ENCODE data around the gene SLAMF9. TPM values are rescaled to one million over a fixed set of nuclear protein-coding genes. Genes with fewer than 3 reads are reported as not detected.

The SLAMF9 gene
- total RNA-seq, 1 experiment from 2014 or later: not detected

DNA sequence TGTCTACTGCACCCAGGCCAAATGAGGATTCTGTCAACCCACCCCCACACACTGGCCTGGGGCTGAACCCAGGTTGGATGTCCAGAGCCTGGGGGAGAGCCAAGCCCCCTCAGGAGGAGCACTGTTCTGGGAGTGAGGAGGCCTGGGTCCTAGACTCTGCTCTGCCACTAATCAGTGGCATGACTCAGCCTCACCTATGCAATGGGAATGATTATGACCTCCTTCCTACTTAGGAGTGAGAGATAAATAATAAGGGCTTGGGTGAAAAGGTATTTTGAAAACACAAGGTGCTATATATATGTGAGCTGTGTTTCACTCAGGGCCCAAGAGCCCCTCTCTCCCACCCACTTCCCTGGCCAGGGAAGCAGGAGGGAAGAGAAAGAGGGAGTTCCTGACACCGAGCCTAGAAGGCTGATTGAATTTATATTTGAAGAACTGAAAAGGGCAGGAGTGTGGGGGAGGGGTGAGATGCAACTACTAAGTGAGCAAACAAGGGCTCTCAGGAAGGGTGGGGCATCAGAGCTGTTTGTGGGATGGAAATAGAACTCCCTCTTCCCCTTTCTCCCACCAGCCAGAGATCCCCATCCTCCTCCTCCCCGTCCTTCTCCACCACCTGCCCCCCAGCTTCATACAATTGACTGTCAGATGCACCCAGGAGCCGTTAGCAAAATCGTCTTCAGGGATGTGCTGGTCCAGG is 16.8 kb downstream of the SLAMF9 start:
- DNase-seq (ENCODE audit: low read depth, low spot score): no peak
- H3K27me3 ChIP-seq (ENCODE audit: control insufficient read depth, insufficient read depth, low read length): no peaks in the 10 kb centered on the region
- TF ChIP-seq, protein P1, sequence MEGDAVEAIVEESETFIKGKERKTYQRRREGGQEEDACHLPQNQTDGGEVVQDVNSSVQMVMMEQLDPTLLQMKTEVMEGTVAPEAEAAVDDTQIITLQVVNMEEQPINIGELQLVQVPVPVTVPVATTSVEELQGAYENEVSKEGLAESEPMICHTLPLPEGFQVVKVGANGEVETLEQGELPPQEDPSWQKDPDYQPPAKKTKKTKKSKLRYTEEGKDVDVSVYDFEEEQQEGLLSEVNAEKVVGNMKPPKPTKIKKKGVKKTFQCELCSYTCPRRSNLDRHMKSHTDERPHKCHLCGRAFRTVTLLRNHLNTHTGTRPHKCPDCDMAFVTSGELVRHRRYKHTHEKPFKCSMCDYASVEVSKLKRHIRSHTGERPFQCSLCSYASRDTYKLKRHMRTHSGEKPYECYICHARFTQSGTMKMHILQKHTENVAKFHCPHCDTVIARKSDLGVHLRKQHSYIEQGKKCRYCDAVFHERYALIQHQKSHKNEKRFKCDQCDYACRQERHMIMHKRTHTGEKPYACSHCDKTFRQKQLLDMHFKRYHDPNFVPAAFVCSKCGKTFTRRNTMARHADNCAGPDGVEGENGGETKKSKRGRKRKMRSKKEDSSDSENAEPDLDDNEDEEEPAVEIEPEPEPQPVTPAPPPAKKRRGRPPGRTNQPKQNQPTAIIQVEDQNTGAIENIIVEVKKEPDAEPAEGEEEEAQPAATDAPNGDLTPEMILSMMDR (IDR thresholded peaks at IDR 0.05): no peak
- no peak for TF ChIP-seq SIN3A (IDR thresholded peaks at IDR 0.05; ENCODE audit: borderline replicate concordance, insufficient read depth, low read depth, low read length)
- TF ChIP-seq POLR2AphosphoS5 (IDR thresholded peaks at IDR 0.05; ENCODE audit: low read depth, low read length): no peak
- TF ChIP-seq, protein P2, sequence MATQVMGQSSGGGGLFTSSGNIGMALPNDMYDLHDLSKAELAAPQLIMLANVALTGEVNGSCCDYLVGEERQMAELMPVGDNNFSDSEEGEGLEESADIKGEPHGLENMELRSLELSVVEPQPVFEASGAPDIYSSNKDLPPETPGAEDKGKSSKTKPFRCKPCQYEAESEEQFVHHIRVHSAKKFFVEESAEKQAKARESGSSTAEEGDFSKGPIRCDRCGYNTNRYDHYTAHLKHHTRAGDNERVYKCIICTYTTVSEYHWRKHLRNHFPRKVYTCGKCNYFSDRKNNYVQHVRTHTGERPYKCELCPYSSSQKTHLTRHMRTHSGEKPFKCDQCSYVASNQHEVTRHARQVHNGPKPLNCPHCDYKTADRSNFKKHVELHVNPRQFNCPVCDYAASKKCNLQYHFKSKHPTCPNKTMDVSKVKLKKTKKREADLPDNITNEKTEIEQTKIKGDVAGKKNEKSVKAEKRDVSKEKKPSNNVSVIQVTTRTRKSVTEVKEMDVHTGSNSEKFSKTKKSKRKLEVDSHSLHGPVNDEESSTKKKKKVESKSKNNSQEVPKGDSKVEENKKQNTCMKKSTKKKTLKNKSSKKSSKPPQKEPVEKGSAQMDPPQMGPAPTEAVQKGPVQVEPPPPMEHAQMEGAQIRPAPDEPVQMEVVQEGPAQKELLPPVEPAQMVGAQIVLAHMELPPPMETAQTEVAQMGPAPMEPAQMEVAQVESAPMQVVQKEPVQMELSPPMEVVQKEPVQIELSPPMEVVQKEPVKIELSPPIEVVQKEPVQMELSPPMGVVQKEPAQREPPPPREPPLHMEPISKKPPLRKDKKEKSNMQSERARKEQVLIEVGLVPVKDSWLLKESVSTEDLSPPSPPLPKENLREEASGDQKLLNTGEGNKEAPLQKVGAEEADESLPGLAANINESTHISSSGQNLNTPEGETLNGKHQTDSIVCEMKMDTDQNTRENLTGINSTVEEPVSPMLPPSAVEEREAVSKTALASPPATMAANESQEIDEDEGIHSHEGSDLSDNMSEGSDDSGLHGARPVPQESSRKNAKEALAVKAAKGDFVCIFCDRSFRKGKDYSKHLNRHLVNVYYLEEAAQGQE (IDR thresholded peaks at IDR 0.05; ENCODE audit: insufficient read depth in 1 of 2, low read depth in 2 of 2, low read length in 1 of 2): no peak
- no peak for TF ChIP-seq TCF7L2 (IDR thresholded peaks at IDR 0.05; ENCODE audit: low read depth, low read length)
- H3K9me3 ChIP-seq (ENCODE audit: control insufficient read depth, insufficient read depth, low read depth, low read length): no peaks in the 10 kb centered on the region
- no peak overlapping the region for H3K4me3 ChIP-seq (ENCODE audit: low read depth in 2 of 2, low read length in 2 of 2)
- intact Hi-C loops (cut with micrococcal nuclease; ENCODE audit: unreplicated experiment) (no loop called here), in situ Hi-C loops (cut with HindIII; ENCODE audit: low pct_unique_long_range_greater_than_20kb, low sequenced_read_pairs) (no loop called here)
- no TSS peak for BruUV-seq (replicated peaks)
- POLR2A ChIA-PET: no interaction called here
- peaks cover 17% of the 10 kb centered on the region for H3K4me1 ChIP-seq (ENCODE audit: control insufficient read depth, insufficient read depth, low read length)
- ATAC-seq: no peak
- CTCF ChIA-PET: interaction anchor here (2.1 to 2.3 kb wide), 2 partner anchors 70 kb away, joined by 12 to 14 read pairs; no protein-coding TSS in a partner anchor
- H3K36me3 ChIP-seq (ENCODE audit: control insufficient read depth, insufficient read depth, low read length): no peaks in the 10 kb centered on the region
- no peak overlapping the region for H3K27ac ChIP-seq (ENCODE audit: low read length)

DNA sequence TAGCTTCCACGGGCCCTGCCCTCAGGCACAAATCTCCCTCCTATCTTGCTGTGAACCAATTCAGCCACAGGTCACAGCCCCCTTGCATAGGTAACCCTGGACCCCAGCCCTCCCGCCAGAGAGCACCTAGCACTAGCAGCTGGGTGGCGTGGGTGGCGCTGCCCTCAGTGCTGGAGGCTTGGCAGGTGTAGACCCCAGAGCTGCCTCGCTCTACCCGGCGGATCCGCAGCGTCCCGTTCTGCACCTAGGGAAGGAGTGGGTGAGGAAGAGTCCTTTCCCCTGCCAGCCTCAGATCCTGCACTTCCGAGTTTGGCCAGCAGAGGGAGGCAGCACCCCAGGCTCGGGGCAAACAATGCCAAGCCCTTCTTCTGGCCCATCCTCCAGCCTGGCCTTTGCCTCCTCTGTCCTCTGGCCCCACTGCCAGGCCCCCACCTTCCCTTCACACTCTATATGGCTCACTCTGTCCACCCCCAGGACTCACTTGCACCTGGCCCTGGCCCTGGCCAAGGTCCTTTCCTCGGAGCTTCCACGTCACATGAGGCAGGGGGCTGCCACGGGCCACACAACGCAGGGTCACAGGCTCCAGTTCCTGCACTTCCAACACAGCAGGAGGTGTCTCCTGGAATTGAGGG is 17.6 kb downstream of the SLAMF9 start:
- in situ Hi-C loops (cut with HindIII; ENCODE audit: low pct_unique_long_range_greater_than_20kb, low sequenced_read_pairs) (no loop called here), intact Hi-C loops (cut with micrococcal nuclease; ENCODE audit: unreplicated experiment) (loop anchor here (1.0 kb wide), 1 partner anchor 70 kb away; no protein-coding TSS in a partner anchor)
- POLR2A ChIA-PET: no interaction called here
- peaks cover 17% of the 10 kb centered on the region for H3K4me1 ChIP-seq (ENCODE audit: control insufficient read depth, insufficient read depth, low read length)
- peak; percentile 60 for DNase-seq (ENCODE audit: low read depth, low spot score)
- peak; percentile 87 for ATAC-seq
- H3K4me3 ChIP-seq (ENCODE audit: low read depth in 2 of 2, low read length in 2 of 2): no peak overlapping the region
- no TSS peak for BruUV-seq (replicated peaks)
- no peaks in the 10 kb centered on the region for H3K27me3 ChIP-seq (ENCODE audit: control insufficient read depth, insufficient read depth, low read length)
- H3K27ac ChIP-seq (ENCODE audit: low read length): no peak overlapping the region
- TF ChIP-seq POLR2AphosphoS5 (IDR thresholded peaks at IDR 0.05; ENCODE audit: low read depth, low read length) (no peak), TCF7L2 (IDR thresholded peaks at IDR 0.05; ENCODE audit: low read depth, low read length) (no peak), SIN3A (IDR thresholded peaks at IDR 0.05; ENCODE audit: borderline replicate concordance, insufficient read depth, low read depth, low read length) (no peak)
- TF ChIP-seq, protein P1 (IDR thresholded peaks at IDR 0.05): peak; percentile 97
- TF ChIP-seq, protein P2 (IDR thresholded peaks at IDR 0.05; ENCODE audit: insufficient read depth in 1 of 2, low read depth in 2 of 2, low read length in 1 of 2): peak in 1 of 2 experiments; percentile 64; a peak in 2 of 4 replicates
- H3K9me3 ChIP-seq (ENCODE audit: control insufficient read depth, insufficient read depth, low read depth, low read length): no peaks in the 10 kb centered on the region
- CTCF ChIA-PET: interaction anchor here (1.2 to 2.1 kb wide), 3 partner anchors 67 to 71 kb away, joined by 3 to 12 read pairs (median 5); no protein-coding TSS in a partner anchor
- no peaks in the 10 kb centered on the region for H3K36me3 ChIP-seq (ENCODE audit: control insufficient read depth, insufficient read depth, low read length)
